NCI-H1092 (cell line): ENCODE data around the gene PIEZO2.
"Not testable (repeated sequence)": the region's sequence is repeated elsewhere in the genome, so short reads cannot be mapped to it uniquely, and the experiment has no call there.

Source experiments
- DNase-seq: peaks from one replicate; lab custom pipeline; 2025; lab: John Stamatoyannopoulos, UW

PIEZO2 gene

GRCh38 chr18:10927286-10927992 is 221.9 kb downstream of the PIEZO2 start:
- DNase-seq: no peak

- no peak for DNase-seq
These were observed 222.7 kb downstream of the PIEZO2 start for GRCh38 chr18:10926621-10927161.

GRCh38 chr18:10924290-10924689 is 225.1 kb downstream of the PIEZO2 start:
- no peak for DNase-seq

GRCh38 chr18:10923551-10924070 is 225.8 kb downstream of the PIEZO2 start:
- no peak for DNase-seq

GRCh38 chr18:10923141-10923540 is 226.2 kb downstream of the PIEZO2 start:
- no peak for DNase-seq

- DNase-seq: not testable (repeated sequence)
These were observed 226.7 kb downstream of the PIEZO2 start for GRCh38 chr18:10922712-10923111.

GRCh38 chr18:10920309-10920708 is 229.1 kb downstream of the PIEZO2 start:
- DNase-seq: not testable (repeated sequence)

GRCh38 chr18:10919851-10920250 is 229.5 kb downstream of the PIEZO2 start:
- DNase-seq: no peak

- DNase-seq: no peak
These were observed 232.5 kb downstream of the PIEZO2 start for GRCh38 chr18:10916865-10917264.

GRCh38 chr18:10916387-10916786 is 233.0 kb downstream of the PIEZO2 start:
- DNase-seq: no peak

GRCh38 chr18:10915748-10916147 is 233.6 kb downstream of the PIEZO2 start:
- not testable (repeated sequence) for DNase-seq

- DNase-seq: not testable (repeated sequence)
These were observed 234.8 kb downstream of the PIEZO2 start for GRCh38 chr18:10914610-10915009.

GRCh38 chr18:10913919-10914318 is 235.4 kb downstream of the PIEZO2 start:
- DNase-seq: no peak

- DNase-seq: no peak
These were observed 236.4 kb downstream of the PIEZO2 start for GRCh38 chr18:10912790-10913545.

GRCh38 chr18:10909724-10910123 is 239.6 kb downstream of the PIEZO2 start:
- DNase-seq: no peak

GRCh38 chr18:10908760-10909159 is 240.6 kb downstream of the PIEZO2 start:
- no peak for DNase-seq

GRCh38 chr18:10907749-10908148 is 241.6 kb downstream of the PIEZO2 start:
- DNase-seq: no peak

- no peak for DNase-seq
These were observed 248.0 kb downstream of the PIEZO2 start for GRCh38 chr18:10901329-10901728.

- no peak for DNase-seq
These were observed 248.9 kb downstream of the PIEZO2 start for GRCh38 chr18:10900435-10900834.

- no peak for DNase-seq
These were observed 249.9 kb downstream of the PIEZO2 start for GRCh38 chr18:10899481-10899880.

- DNase-seq: no peak
These were observed 250.9 kb downstream of the PIEZO2 start for GRCh38 chr18:10898417-10898974.

- DNase-seq: no peak
These were observed 252.5 kb downstream of the PIEZO2 start for GRCh38 chr18:10896851-10897250.

- no peak for DNase-seq
These were observed 253.4 kb downstream of the PIEZO2 start for GRCh38 chr18:10895976-10896375.
